Immature natural killer cell (primary cell): ENCODE measurements around the gene TIPRL. TPM values are rescaled to one million over a fixed set of nuclear protein-coding genes. Genes with fewer than 3 reads are reported as not detected.

ENCODE experiments used
- DNase-seq, 3 donors: peaks; one replicate each; pipeline ENCODE4 v3.0.0; 2022; ENCODE audit warnings: mixed read lengths in 1 of 3
- H3K27ac Mint-ChIP-seq, 6 donors: one replicate each; pipeline ENCODE4 v1.8.0; 2020; ENCODE audit warnings: mixed read lengths in 6 of 6, mild to moderate bottlenecking in 5 of 6, inconsistent platforms in 4 of 6, moderate library complexity in 3 of 6
- H3K27me3 Mint-ChIP-seq, 3 donors: one replicate each; pipeline ENCODE4 v1.8.0; 2020 to 2021; ENCODE audit warnings: low read depth in 3 of 3, mild to moderate bottlenecking in 3 of 3, mixed read lengths in 3 of 3, moderate library complexity in 3 of 3, inconsistent platforms in 1 of 3
- H3K36me3 Mint-ChIP-seq, 3 donors: one replicate each; pipeline ENCODE4 v1.8.0; 2020; ENCODE audit warnings: mixed read lengths in 3 of 3, inconsistent platforms in 2 of 3, mild to moderate bottlenecking in 2 of 3
- H3K4me1 Mint-ChIP-seq, 2 donors: one replicate each; pipeline ENCODE4 v1.8.0; 2020; ENCODE audit warnings: inconsistent platforms in 2 of 2, mild to moderate bottlenecking in 2 of 2, mixed read lengths in 2 of 2, moderate library complexity in 1 of 2
- H3K4me3 Mint-ChIP-seq, 5 donors: one replicate each; pipeline ENCODE4 v1.8.0; 2020; ENCODE audit warnings: mild to moderate bottlenecking in 5 of 5, mixed read lengths in 5 of 5, inconsistent platforms in 3 of 5, moderate library complexity in 3 of 5
- H3K9me3 Mint-ChIP-seq, 6 donors: one replicate each; pipeline ENCODE4 v1.8.0; 2020; ENCODE audit warnings: mild to moderate bottlenecking in 6 of 6, mixed read lengths in 6 of 6, inconsistent platforms in 4 of 6, moderate library complexity in 3 of 6
- polyA plus RNA-seq, 3 donors: library from polyadenylated mRNA; unstranded; fragments of 300-500 nt; fragmentation: Illumina TruSeq; gene quantifications; one replicate each; pipeline ENCODE4 v1.2.3, GENCODE V29; 2021

The TIPRL gene
- 10 to 100 TPM; 26.9 to 51.6 (median 51.4) TPM for polyA plus RNA-seq

- peak; percentile 91 to 93 (median 91) for DNase-seq
- Mint-ChIP-seq H3K36me3 (no peaks in the 10 kb centered on the region), H3K27me3 (peaks cover 7 to 11% (median 8%) of the 10 kb centered on the region in 3 donors), H3K9me3 (no peaks in the 10 kb centered on the region), H3K4me1 (peaks cover 0 to 7% of the 10 kb centered on the region in 2 donors), H3K4me3 (no peak within 1 kb of the TSS), H3K27ac (no peak within 1 kb of the TSS)
Measured at GRCh38 chr1:168178638-168179437, at the start of gene TIPRL. Gene TIPRL (plus strand): TSS chr1:168178962. CDS start chr1:168179078, 116 bp downstream.

- no peak overlapping the region for H3K4me3 Mint-ChIP-seq
- peaks cover 0 to 2% of the 10 kb centered on the region in 2 donors for H3K4me1 Mint-ChIP-seq
- no peak overlapping the region for H3K27ac Mint-ChIP-seq
- H3K9me3 Mint-ChIP-seq: peaks cover 0 to 2% (median 0%) of the 10 kb centered on the region in 6 donors
- no peak for DNase-seq
- H3K27me3 Mint-ChIP-seq: peaks cover 0 to 11% (median 5%) of the 10 kb centered on the region in 3 donors
- no peaks in the 10 kb centered on the region for H3K36me3 Mint-ChIP-seq
Measured at GRCh38 chr1:168129933-168130332, 48.8 kb upstream of the TIPRL start.

GRCh38 chr1:168134132-168134531 is 44.6 kb upstream of the TIPRL start:
- H3K4me1 Mint-ChIP-seq: peaks cover 17 to 24% of the 10 kb centered on the region in 2 donors
- no peak for DNase-seq
- H3K9me3 Mint-ChIP-seq: peaks cover 0 to 2% (median 0%) of the 10 kb centered on the region in 6 donors
- H3K27ac Mint-ChIP-seq: no peak overlapping the region
- peaks cover 9 to 27% (median 10%) of the 10 kb centered on the region in 3 donors for H3K27me3 Mint-ChIP-seq
- peaks cover 0 to 4% (median 0%) of the 10 kb centered on the region in 3 donors for H3K36me3 Mint-ChIP-seq
- H3K4me3 Mint-ChIP-seq: no peak overlapping the region

- DNase-seq: no peak
- peaks cover 9 to 27% (median 10%) of the 10 kb centered on the region in 3 donors for H3K27me3 Mint-ChIP-seq
- H3K27ac Mint-ChIP-seq: no peak overlapping the region
- peaks cover 0 to 2% (median 0%) of the 10 kb centered on the region in 6 donors for H3K9me3 Mint-ChIP-seq
- H3K4me3 Mint-ChIP-seq: peak overlapping the region in 2 of 5 donors; percentile 84 to 87
- peaks cover 0 to 4% (median 0%) of the 10 kb centered on the region in 3 donors for H3K36me3 Mint-ChIP-seq
- H3K4me1 Mint-ChIP-seq: peaks cover 17 to 24% of the 10 kb centered on the region in 2 donors
Measured at GRCh38 chr1:168134642-168135041, 44.1 kb upstream of the TIPRL start.

GRCh38 chr1:168135116-168135920 is 43.4 kb upstream of the TIPRL start:
- Mint-ChIP-seq H3K36me3 (peaks cover 0 to 4% (median 0%) of the 10 kb centered on the region in 3 donors), H3K9me3 (peaks cover 0 to 2% (median 0%) of the 10 kb centered on the region in 6 donors), H3K27me3 (peaks cover 10 to 25% (median 13%) of the 10 kb centered on the region in 3 donors), H3K4me1 (peaks cover 17 to 24% of the 10 kb centered on the region in 2 donors), H3K27ac (peak overlapping the region in 2 of 6 donors; percentile 28 to 37), H3K4me3 (peak overlapping the region; percentile 81 to 87 (median 82))
- DNase-seq: no peak

- Mint-ChIP-seq H3K36me3 (peaks cover 0 to 4% (median 0%) of the 10 kb centered on the region in 3 donors), H3K4me3 (peak overlapping the region; percentile 81 to 87 (median 82)), H3K4me1 (peaks cover 17 to 24% of the 10 kb centered on the region in 2 donors), H3K27ac (peak overlapping the region in 2 of 6 donors; percentile 28 to 37), H3K27me3 (peaks cover 10 to 25% (median 13%) of the 10 kb centered on the region in 3 donors), H3K9me3 (no peaks in the 10 kb centered on the region)
- peak in 1 of 3 donors; percentile 5 for DNase-seq
Measured at GRCh38 chr1:168135921-168136708, 42.6 kb upstream of the TIPRL start.

- no peaks in the 10 kb centered on the region for H3K9me3 Mint-ChIP-seq
- H3K36me3 Mint-ChIP-seq: peaks cover 0 to 4% (median 0%) of the 10 kb centered on the region in 3 donors
- peak; percentile 27 to 39 (median 28) for DNase-seq
- peak within 1 kb of the TSS; percentile 87 to 98 (median 91) for H3K4me3 Mint-ChIP-seq
- peak within 1 kb of the TSS in 4 of 6 donors; percentile 54 to 84 (median 74) for H3K27ac Mint-ChIP-seq
- peaks cover 11 to 28% (median 13%) of the 10 kb centered on the region in 3 donors for H3K27me3 Mint-ChIP-seq
- H3K4me1 Mint-ChIP-seq: peaks cover 17 to 24% of the 10 kb centered on the region in 2 donors
Measured at GRCh38 chr1:168136709-168137514, 41.9 kb upstream of the TIPRL start, which contains the start of gene GPR161. Gene GPR161 (minus strand): TSS chr1:168136930. CDS start chr1:168104850, 32,080 bp downstream.

GRCh38 chr1:168137515-168137821 is 41.3 kb upstream of the TIPRL start:
- H3K27ac Mint-ChIP-seq: peak overlapping the region in 3 of 6 donors; percentile 54 to 84 (median 70)
- H3K36me3 Mint-ChIP-seq: peaks cover 0 to 4% (median 0%) of the 10 kb centered on the region in 3 donors
- peaks cover 12 to 28% (median 13%) of the 10 kb centered on the region in 3 donors for H3K27me3 Mint-ChIP-seq
- DNase-seq: no peak
- H3K4me1 Mint-ChIP-seq: peaks cover 17 to 24% of the 10 kb centered on the region in 2 donors
- H3K9me3 Mint-ChIP-seq: no peaks in the 10 kb centered on the region
- peak overlapping the region; percentile 87 to 98 (median 91) for H3K4me3 Mint-ChIP-seq

- H3K4me3 Mint-ChIP-seq: peak overlapping the region; percentile 87 to 98 (median 91)
- DNase-seq: no peak
- H3K9me3 Mint-ChIP-seq: no peaks in the 10 kb centered on the region
- peaks cover 0 to 4% (median 0%) of the 10 kb centered on the region in 3 donors for H3K36me3 Mint-ChIP-seq
- peaks cover 12 to 28% (median 13%) of the 10 kb centered on the region in 3 donors for H3K27me3 Mint-ChIP-seq
- peaks cover 17 to 24% of the 10 kb centered on the region in 2 donors for H3K4me1 Mint-ChIP-seq
- no peak overlapping the region for H3K27ac Mint-ChIP-seq
Measured at GRCh38 chr1:168138134-168138533, 40.6 kb upstream of the TIPRL start.

GRCh38 chr1:168139070-168139469 is 39.7 kb upstream of the TIPRL start:
- peaks cover 17 to 24% of the 10 kb centered on the region in 2 donors for H3K4me1 Mint-ChIP-seq
- no peak overlapping the region for H3K27ac Mint-ChIP-seq
- H3K36me3 Mint-ChIP-seq: peaks cover 0 to 4% (median 0%) of the 10 kb centered on the region in 3 donors
- DNase-seq: no peak
- H3K9me3 Mint-ChIP-seq: no peaks in the 10 kb centered on the region
- peaks cover 12 to 28% (median 13%) of the 10 kb centered on the region in 3 donors for H3K27me3 Mint-ChIP-seq
- H3K4me3 Mint-ChIP-seq: no peak overlapping the region

- Mint-ChIP-seq H3K36me3 (peaks cover 0 to 4% (median 0%) of the 10 kb centered on the region in 3 donors), H3K4me1 (peaks cover 7 to 18% of the 10 kb centered on the region in 2 donors), H3K27ac (no peak overlapping the region), H3K4me3 (no peak overlapping the region), H3K27me3 (peaks cover 5 to 14% (median 12%) of the 10 kb centered on the region in 3 donors), H3K9me3 (no peaks in the 10 kb centered on the region)
- DNase-seq: no peak
Measured at GRCh38 chr1:168141871-168142385, 36.8 kb upstream of the TIPRL start.
